MM.1S (cell line): ENCODE measurements around the gene PRR35.

Source experiments
- DNase-seq: peaks from one replicate; pipeline ENCODE4 v3.0.0-alpha.2; 2015
- H2AFZ ChIP-seq: fragments of 300-600 bp; sonication (generic); 2 replicates; pipeline ENCODE4 v1.6.0; 2016; ENCODE audit warnings: antibody characterized with exemption, low read length
- H3F3A ChIP-seq: fragments of 300-600 bp; sonication (generic); 2 replicates; pipeline ENCODE4 v1.6.1; 2016; ENCODE audit warnings: mild to moderate bottlenecking, antibody characterized with exemption, low read length, moderate library complexity, mixed read lengths; ENCODE audit not compliant: insufficient read depth
- H3K27ac ChIP-seq: fragments of 300-600 bp; sonication (generic); 2 replicates; pipeline ENCODE4 v1.5.1; 2016; ENCODE audit warnings: mild to moderate bottlenecking, low read length
- H3K27me3 ChIP-seq: fragments of 300-600 bp; sonication (generic); replicated peaks from 2 replicates; pipeline ENCODE4 v1.6.0; 2016; ENCODE audit warnings: low read length; ENCODE audit not compliant: insufficient read depth
- H3K36me3 ChIP-seq: fragments of 300-600 bp; sonication (generic); replicated peaks from 2 replicates; pipeline ENCODE4 v1.6.1; 2016; ENCODE audit warnings: mild to moderate bottlenecking, low read length, mixed read lengths; ENCODE audit not compliant: insufficient read depth
- H3K4me1 ChIP-seq: fragments of 300-600 bp; sonication (generic); 2 replicates; pipeline ENCODE4 v1.6.1; 2016; ENCODE audit warnings: low read length, mixed read lengths
- H3K4me2 ChIP-seq: fragments of 300-600 bp; sonication (generic); 2 replicates; pipeline ENCODE4 v1.6.0; 2016; ENCODE audit warnings: low read depth, low read length
- H3K4me3 ChIP-seq: fragments of 300-600 bp; sonication (generic); 2 replicates; pipeline ENCODE4 v1.5.1; 2016; ENCODE audit warnings: low read length, mixed read lengths
- H3K79me2 ChIP-seq: fragments of 300-600 bp; sonication (generic); 2 replicates; pipeline ENCODE4 v1.6.1; 2016; ENCODE audit warnings: mixed run types, low read length, mixed read lengths
- H3K9ac ChIP-seq: fragments of 300-600 bp; sonication (generic); 2 replicates; pipeline ENCODE4 v1.6.1; 2016; ENCODE audit warnings: low read length, mixed read lengths
- H3K9me2 ChIP-seq: fragments of 300-600 bp; sonication (generic); replicated peaks from 2 replicates; pipeline ENCODE4 v1.6.1; 2016; ENCODE audit warnings: mild to moderate bottlenecking, low read length, mixed read lengths; ENCODE audit not compliant: insufficient read depth
- H3K9me3 ChIP-seq: fragments of 300-600 bp; sonication (generic); replicated peaks from 2 replicates; pipeline ENCODE4 v1.6.1; 2016; ENCODE audit warnings: mild to moderate bottlenecking, low read length, mixed read lengths; ENCODE audit not compliant: insufficient read depth
- H4K20me1 ChIP-seq: fragments of 300-600 bp; sonication (generic); 2 replicates; pipeline ENCODE4 v1.6.1; 2016; ENCODE audit warnings: mild to moderate bottlenecking, low read length, moderate library complexity, mixed read lengths; ENCODE audit not compliant: insufficient read depth
- EZH2 ChIP-seq: fragments of 300-600 bp; sonication (generic); optimal IDR thresholded peaks from 2 replicates; pipeline ENCODE3; 2017; ENCODE audit warnings: low read depth, mild to moderate bottlenecking, antibody characterized with exemption, low read length, mixed read lengths
- EZH2phosphoT487 ChIP-seq: fragments of 300-600 bp; sonication (generic); IDR thresholded peaks from 2 replicates; pipeline ENCODE4 v1.6.1; 2018; ENCODE audit warnings: antibody characterized with exemption, low read length
- TF ChIP-seq, protein P1 (sequence below): fragments of 300-600 bp; sonication (generic); IDR thresholded peaks from 2 replicates; pipeline ENCODE4 v1.5.1; 2016; ENCODE audit warnings: antibody characterized with exemption, low read length, mixed read lengths

PRR35 gene

GRCh38 chr16:551210-551609 lies 9.0 kb upstream of the PRR35 start:
- H3K79me2 ChIP-seq, result peaks cover 2% of the 10 kb centered on the region; the same call in 1 of the 2 replicates
- no peak for DNase-seq
- H3F3A ChIP-seq, result no peaks in the 10 kb centered on the region
- H3K9me3 ChIP-seq, result no peaks in the 10 kb centered on the region
- no peak overlapping the region for H3K4me2 ChIP-seq
- no peaks in the 10 kb centered on the region for H3K36me3 ChIP-seq
- no peaks in the 10 kb centered on the region for H3K4me1 ChIP-seq
- H4K20me1 ChIP-seq, result no peaks in the 10 kb centered on the region
- no peak for TF ChIP-seq EZH2phosphoT487
- TF ChIP-seq EZH2, result no peak
- TF ChIP-seq, protein P1, sequence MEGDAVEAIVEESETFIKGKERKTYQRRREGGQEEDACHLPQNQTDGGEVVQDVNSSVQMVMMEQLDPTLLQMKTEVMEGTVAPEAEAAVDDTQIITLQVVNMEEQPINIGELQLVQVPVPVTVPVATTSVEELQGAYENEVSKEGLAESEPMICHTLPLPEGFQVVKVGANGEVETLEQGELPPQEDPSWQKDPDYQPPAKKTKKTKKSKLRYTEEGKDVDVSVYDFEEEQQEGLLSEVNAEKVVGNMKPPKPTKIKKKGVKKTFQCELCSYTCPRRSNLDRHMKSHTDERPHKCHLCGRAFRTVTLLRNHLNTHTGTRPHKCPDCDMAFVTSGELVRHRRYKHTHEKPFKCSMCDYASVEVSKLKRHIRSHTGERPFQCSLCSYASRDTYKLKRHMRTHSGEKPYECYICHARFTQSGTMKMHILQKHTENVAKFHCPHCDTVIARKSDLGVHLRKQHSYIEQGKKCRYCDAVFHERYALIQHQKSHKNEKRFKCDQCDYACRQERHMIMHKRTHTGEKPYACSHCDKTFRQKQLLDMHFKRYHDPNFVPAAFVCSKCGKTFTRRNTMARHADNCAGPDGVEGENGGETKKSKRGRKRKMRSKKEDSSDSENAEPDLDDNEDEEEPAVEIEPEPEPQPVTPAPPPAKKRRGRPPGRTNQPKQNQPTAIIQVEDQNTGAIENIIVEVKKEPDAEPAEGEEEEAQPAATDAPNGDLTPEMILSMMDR, result no peak
- H3K9ac ChIP-seq, result no peak overlapping the region
- H3K27me3 ChIP-seq, result peaks cover 2% of the 10 kb centered on the region
- no peak overlapping the region for H2AFZ ChIP-seq
- H3K27ac ChIP-seq, result no peak overlapping the region
- no peak overlapping the region for H3K4me3 ChIP-seq
- no peaks in the 10 kb centered on the region for H3K9me2 ChIP-seq

DNA sequence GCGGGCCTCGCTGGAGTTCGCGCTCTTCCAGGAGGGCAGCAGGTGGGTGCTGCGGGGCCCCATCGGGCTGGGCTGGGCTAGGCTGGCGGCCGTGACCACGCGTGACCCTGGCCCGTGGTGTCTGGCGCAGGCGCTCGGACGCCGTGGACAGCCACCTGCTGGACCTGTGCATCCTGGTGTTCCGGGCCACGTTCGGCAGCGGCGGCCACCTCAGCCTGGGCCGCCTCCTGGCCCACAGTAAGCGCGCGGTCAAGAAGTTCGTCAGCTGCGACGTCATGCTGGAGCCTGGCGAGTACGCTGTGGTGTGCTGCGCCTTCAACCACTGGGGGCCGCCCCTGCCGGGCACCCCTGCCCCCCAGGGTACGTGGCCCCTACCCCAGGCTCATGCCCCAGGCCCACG lies 8.0 kb upstream of the PRR35 start:
- Histone ChIP-seq H3F3A (no peaks in the 10 kb centered on the region), H3K36me3 (no peaks in the 10 kb centered on the region), H3K9me2 (no peaks in the 10 kb centered on the region), H3K27me3 (peaks cover 12% of the 10 kb centered on the region), H3K4me2 (no peak overlapping the region), H3K79me2 (no peaks in the 10 kb centered on the region), H3K9me3 (no peaks in the 10 kb centered on the region), H3K27ac (no peak overlapping the region), H4K20me1 (no peaks in the 10 kb centered on the region), H3K9ac (no peak overlapping the region), H3K4me1 (no peaks in the 10 kb centered on the region), H2AFZ (no peak overlapping the region), H3K4me3 (no peak overlapping the region)
- TF ChIP-seq EZH2 (no peak), EZH2phosphoT487 (no peak)
- TF ChIP-seq, protein P1, result no peak
- DNase-seq, result no peak

- no peaks in the 10 kb centered on the region for H4K20me1 ChIP-seq
- H3K9me2 ChIP-seq, result no peaks in the 10 kb centered on the region
Measured at GRCh38 chr16:553601-554296, 6.4 kb upstream of the PRR35 start.

More at GRCh38 chr16:553601-554296, 6.4 kb upstream of the PRR35 start:
- Histone ChIP-seq H3K36me3 (no peaks in the 10 kb centered on the region), H3K27ac (no peak overlapping the region), H3F3A (no peaks in the 10 kb centered on the region), H3K27me3 (peaks cover 28% of the 10 kb centered on the region), H3K4me1 (no peaks in the 10 kb centered on the region), H3K79me2 (no peaks in the 10 kb centered on the region), H2AFZ (no peak overlapping the region), H3K9ac (no peak overlapping the region), H3K9me3 (no peaks in the 10 kb centered on the region), H3K4me2 (no peak overlapping the region), H3K4me3 (no peak overlapping the region)
- TF ChIP-seq EZH2phosphoT487 (no peak), EZH2 (no peak)
- TF ChIP-seq, protein P1, result no peak
- DNase-seq, result no peak
